BLaER1 treated with 17β-estradiol and CSF1 and Interleukin-3, amounts not matched to agents 10 nM and 100 nM (cell line): ENCODE measurements around the gene ABCA7.

Experiments
- H3K27ac ChIP-seq, 11 experiments: shearing (Covaris generic); formaldehyde crosslinking; 2 replicates each; pipeline ENCODE4 v1.8.1; 2022
- H3K27me3 ChIP-seq, 11 experiments: shearing (Covaris generic); formaldehyde crosslinking; 2 replicates each; pipeline ENCODE4 v1.8.1; 2022
- H3K36me3 ChIP-seq, 11 experiments: shearing (Covaris generic); formaldehyde crosslinking; 2 replicates each; pipeline ENCODE4 v1.8.1; 2022
- H3K4me1 ChIP-seq, 10 experiments: shearing (Covaris generic); formaldehyde crosslinking; 2 replicates each; pipeline ENCODE4 v1.8.1; 2022
- H3K4me2 ChIP-seq, 11 experiments: shearing (Covaris generic); formaldehyde crosslinking; 2 replicates each; pipeline ENCODE4 v1.8.1; 2022
- H3K4me3 ChIP-seq, 10 experiments: shearing (Covaris generic); formaldehyde crosslinking; 2 replicates each; pipeline ENCODE4 v1.8.1; 2022
- H3K9ac ChIP-seq, 11 experiments: shearing (Covaris generic); formaldehyde crosslinking; 2 replicates each; pipeline ENCODE4 v1.8.1; 2022
- H3K9me3 ChIP-seq, 11 experiments: shearing (Covaris generic); formaldehyde crosslinking; replicated peaks in 1 of 11; 2 replicates each; pipeline ENCODE4 v1.8.1; 2022
- H4K20me1 ChIP-seq, 11 experiments: shearing (Covaris generic); formaldehyde crosslinking; 2 replicates each; pipeline ENCODE4 v1.8.1; 2022
- Cebpa-rat ChIP-seq, 11 experiments: shearing (Covaris generic); IDR thresholded peaks; 2 replicates each; pipeline ENCODE4 v1.8.1; 2022

The ABCA7 gene

GRCh38 chr19:1105008-1105872 lies 65.3 kb downstream of the ABCA7 start:
- peak overlapping the region; percentile 89 to 100 (median 99) for H3K27ac ChIP-seq
- peaks cover 0 to 8% (median 1%) of the 10 kb centered on the region in 11 experiments; a peak in 10 of 22 replicates for H3K9me3 ChIP-seq
- peaks cover 49 to 64% (median 54%) of the 10 kb centered on the region in 11 experiments for H4K20me1 ChIP-seq
- no peak for TF ChIP-seq Cebpa-rat (IDR thresholded peaks at IDR 0.05)
- peaks cover 54 to 69% (median 62%) of the 10 kb centered on the region in 10 experiments for H3K4me1 ChIP-seq
- peak overlapping the region; percentile 85 to 98 (median 91) for H3K4me2 ChIP-seq
- peak overlapping the region; percentile 76 to 97 (median 92) for H3K4me3 ChIP-seq
- H3K27me3 ChIP-seq: no peaks in the 10 kb centered on the region
- peaks cover 35 to 51% (median 39%) of the 10 kb centered on the region in 11 experiments for H3K36me3 ChIP-seq
- H3K9ac ChIP-seq: peak overlapping the region; percentile 95 to 100 (median 99)

GRCh38 chr19:1105873-1106840 lies 66.2 kb downstream of the ABCA7 start:
- no peak for TF ChIP-seq Cebpa-rat (IDR thresholded peaks at IDR 0.05)
- Histone ChIP-seq H3K36me3 (peaks cover 35 to 59% (median 48%) of the 10 kb centered on the region in 11 experiments), H3K27me3 (no peaks in the 10 kb centered on the region), H3K9me3 (no peaks in the 10 kb centered on the region), H3K4me1 (peaks cover 45 to 60% (median 53%) of the 10 kb centered on the region in 10 experiments), H3K4me3 (peak overlapping the region in 9 of 10 experiments; percentile 29 to 97 (median 93); a peak in 17 of 20 replicates), H3K4me2 (peak overlapping the region; percentile 85 to 98 (median 91)), H3K27ac (peak overlapping the region in 8 of 11 experiments; percentile 37 to 99 (median 64); a peak in 13 of 22 replicates), H3K9ac (peak overlapping the region; percentile 63 to 100 (median 99)), H4K20me1 (peaks cover 50 to 73% (median 63%) of the 10 kb centered on the region in 11 experiments)

GRCh38 chr19:1106841-1107660 lies 67.1 kb downstream of the ABCA7 start:
- peaks cover 50 to 82% (median 63%) of the 10 kb centered on the region in 11 experiments for H4K20me1 ChIP-seq
- peak overlapping the region; percentile 57 to 100 (median 99); a peak in 21 of 22 replicates for H3K9ac ChIP-seq
- H3K27ac ChIP-seq: peak overlapping the region in 9 of 11 experiments; percentile 36 to 99 (median 63); a peak in 18 of 22 replicates
- peak overlapping the region; percentile 85 to 98 (median 91) for H3K4me2 ChIP-seq
- peak overlapping the region in 9 of 10 experiments; percentile 29 to 97 (median 93); a peak in 16 of 20 replicates for H3K4me3 ChIP-seq
- no peaks in the 10 kb centered on the region for H3K9me3 ChIP-seq
- peaks cover 39 to 53% (median 45%) of the 10 kb centered on the region in 10 experiments for H3K4me1 ChIP-seq
- peaks cover 35 to 64% (median 48%) of the 10 kb centered on the region in 11 experiments for H3K36me3 ChIP-seq
- no peak for TF ChIP-seq Cebpa-rat (IDR thresholded peaks at IDR 0.05)
- no peaks in the 10 kb centered on the region for H3K27me3 ChIP-seq

GRCh38 chr19:1107661-1108261 lies 67.9 kb downstream of the ABCA7 start:
- Histone ChIP-seq H3K4me1 (peaks cover 35 to 51% (median 39%) of the 10 kb centered on the region in 10 experiments), H4K20me1 (peaks cover 53 to 89% (median 67%) of the 10 kb centered on the region in 11 experiments), H3K4me3 (peak overlapping the region in 8 of 10 experiments; percentile 86 to 97 (median 93); a peak in 12 of 20 replicates), H3K27me3 (no peaks in the 10 kb centered on the region), H3K9me3 (no peaks in the 10 kb centered on the region), H3K27ac (peak overlapping the region in 10 of 11 experiments; percentile 30 to 99 (median 56); a peak in 18 of 22 replicates), H3K9ac (peak overlapping the region; percentile 54 to 100 (median 99); a peak in 21 of 22 replicates), H3K4me2 (peak overlapping the region; percentile 85 to 98 (median 91)), H3K36me3 (peaks cover 40 to 71% (median 53%) of the 10 kb centered on the region in 11 experiments)
- no peak for TF ChIP-seq Cebpa-rat (IDR thresholded peaks at IDR 0.05)

- no peak for TF ChIP-seq Cebpa-rat (IDR thresholded peaks at IDR 0.05)
- peaks cover 44 to 73% (median 58%) of the 10 kb centered on the region in 11 experiments for H3K36me3 ChIP-seq
Measured at GRCh38 chr19:1108291-1109031, 68.6 kb downstream of the ABCA7 start.

GRCh38 chr19:1109032-1109551 lies 69.2 kb downstream of the ABCA7 start:
- Histone ChIP-seq H3K27ac (peak overlapping the region in 1 of 11 experiments; percentile 8; a peak in 1 of 22 replicates), H3K27me3 (no peaks in the 10 kb centered on the region), H4K20me1 (peaks cover 64 to 100% (median 79%) of the 10 kb centered on the region in 11 experiments), H3K9me3 (no peaks in the 10 kb centered on the region), H3K9ac (0 out of 22 replicates have a peak overlapping the region, but pooled peaks of 1 of the 11 experiments have one; percentile 9), H3K4me2 (peak overlapping the region in 3 of 11 experiments; percentile 18 to 40 (median 28); a peak in 5 of 22 replicates), H3K4me1 (peaks cover 34 to 56% (median 44%) of the 10 kb centered on the region in 10 experiments), H3K4me3 (no peak overlapping the region), H3K36me3 (peaks cover 49 to 79% (median 64%) of the 10 kb centered on the region in 11 experiments)
- TF ChIP-seq Cebpa-rat (IDR thresholded peaks at IDR 0.05): no peak

More at GRCh38 chr19:1108291-1109031, 68.6 kb downstream of the ABCA7 start:
- H3K9me3 ChIP-seq: no peaks in the 10 kb centered on the region
- H3K9ac ChIP-seq: 0 out of 22 replicates have a peak overlapping the region, but pooled peaks of 1 of the 11 experiments have one; percentile 9
- peaks cover 29 to 51% (median 39%) of the 10 kb centered on the region in 10 experiments for H3K4me1 ChIP-seq
- peaks cover 59 to 96% (median 73%) of the 10 kb centered on the region in 11 experiments for H4K20me1 ChIP-seq
- H3K4me3 ChIP-seq: no peak overlapping the region
- H3K27me3 ChIP-seq: no peaks in the 10 kb centered on the region
- H3K4me2 ChIP-seq: peak overlapping the region in 3 of 11 experiments; percentile 28 to 89 (median 40); a peak in 7 of 22 replicates
- H3K27ac ChIP-seq: peak overlapping the region in 1 of 11 experiments; percentile 8; a peak in 1 of 22 replicates
